Activated CD8-positive, alpha-beta memory T cell treated with anti-CD3 and anti-CD28 coated beads for 24 hours (primary cell): Measurements from ENCODE around the gene SMOC2.

Source experiments
- DNase-seq: peaks from one replicate; pipeline ENCODE4 v3.0.0-alpha.2; 2020

SMOC2 gene

DNA sequence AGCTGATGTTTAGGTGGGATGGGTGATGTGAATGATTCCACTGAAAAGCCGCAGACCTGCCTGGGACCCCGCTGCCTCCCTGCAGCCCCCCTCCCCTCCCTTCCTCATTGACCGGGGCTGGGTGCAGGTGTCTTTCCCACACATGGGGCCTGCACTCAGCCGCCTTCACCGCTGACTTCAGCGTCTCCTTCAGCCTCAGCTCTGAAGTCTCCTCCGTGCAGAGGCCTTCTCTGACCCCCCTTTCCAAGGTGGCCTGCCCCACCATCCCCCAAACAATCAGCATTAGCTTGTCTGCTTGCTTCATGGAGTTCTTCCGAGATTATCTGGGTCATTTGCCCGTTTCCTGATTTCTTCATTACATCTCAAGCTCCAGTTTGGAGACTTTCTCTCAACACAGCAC is 140.7 kb downstream of the SMOC2 start:
- DNase-seq: no peak

- DNase-seq: no peak
These were observed 141.6 kb downstream of the SMOC2 start for GRCh38 chr6:168582571-168582981.

DNA sequence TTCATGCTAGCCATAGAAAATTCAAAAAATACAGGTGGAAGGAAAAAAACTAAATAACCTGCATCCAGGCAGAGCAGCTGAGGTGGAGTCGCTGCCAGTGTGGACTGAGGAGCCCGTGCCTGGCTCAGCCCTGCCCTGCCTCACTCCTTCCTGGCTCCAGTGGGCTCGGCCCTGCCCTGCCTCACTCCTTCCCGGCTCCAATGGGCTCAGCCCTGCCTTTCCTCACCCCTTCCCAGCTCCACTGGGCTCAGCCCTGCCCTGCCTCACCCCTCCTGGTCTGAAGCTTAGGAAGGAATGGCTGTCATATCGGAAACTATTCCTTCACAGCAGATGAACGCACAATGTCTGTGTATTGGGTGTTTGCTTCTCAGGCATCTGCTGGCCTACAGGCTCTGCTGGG is 142.1 kb downstream of the SMOC2 start:
- DNase-seq: no peak

DNA sequence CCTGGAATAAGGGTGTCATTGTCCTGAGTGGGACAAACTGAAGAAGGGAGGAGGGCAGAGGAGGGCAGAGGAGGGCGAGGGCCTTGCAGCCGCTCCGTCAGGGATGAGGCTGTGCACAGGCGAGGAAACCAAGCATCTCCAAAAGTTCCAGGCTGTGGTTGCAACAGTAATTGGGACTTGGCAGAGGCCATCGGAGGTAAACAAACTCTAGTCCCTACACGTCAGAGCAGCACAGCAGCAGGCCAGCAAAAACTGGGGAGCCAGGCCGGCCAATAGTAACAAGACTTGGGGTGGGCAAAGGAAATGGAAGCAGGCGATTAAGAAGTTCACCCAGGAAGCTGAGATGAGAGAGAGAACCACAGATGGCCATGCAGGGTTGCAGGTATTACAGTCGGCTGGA is 142.8 kb downstream of the SMOC2 start:
- DNase-seq: no peak

- no peak for DNase-seq
These were observed 143.3 kb downstream of the SMOC2 start for GRCh38 chr6:168584249-168584648.

DNA sequence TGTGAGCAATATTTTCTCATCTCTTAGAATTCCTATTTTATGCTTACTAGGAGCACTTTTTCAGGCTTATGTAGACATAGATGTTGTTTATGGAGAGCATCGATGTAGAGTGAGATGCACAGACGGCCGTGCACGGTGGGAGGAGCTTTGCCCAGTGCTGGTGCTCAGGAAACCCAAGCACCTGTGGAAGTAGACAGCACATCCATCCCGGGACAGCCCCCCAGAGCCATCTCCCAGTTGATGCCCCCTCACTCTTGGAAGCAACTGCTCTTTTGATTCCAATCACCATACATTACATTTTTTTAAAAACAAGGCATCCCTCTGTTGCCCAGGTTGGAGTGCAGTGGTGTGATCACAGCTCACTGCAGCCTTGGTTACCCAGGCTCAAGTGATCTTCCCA is 143.7 kb downstream of the SMOC2 start:
- DNase-seq: no peak

DNA sequence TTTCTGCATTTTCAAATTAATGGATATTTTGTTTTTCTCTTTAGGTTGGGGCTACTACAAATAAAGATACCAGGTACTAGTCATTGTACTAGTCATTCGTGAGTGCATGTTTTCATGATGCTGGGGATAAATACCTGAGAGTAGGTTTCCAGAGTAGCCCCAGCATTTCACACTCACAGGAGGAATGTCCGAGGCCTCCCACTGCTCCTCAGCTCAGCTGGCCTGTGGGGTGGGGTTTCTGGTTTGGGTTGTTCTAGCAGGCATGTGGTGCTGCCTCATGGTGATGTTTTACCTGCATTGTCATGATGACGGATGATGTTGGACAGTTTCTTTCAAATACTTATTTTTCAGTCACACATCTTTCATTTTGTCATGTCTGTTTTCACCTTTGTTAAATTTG is 144.5 kb downstream of the SMOC2 start:
- DNase-seq: no peak

DNA sequence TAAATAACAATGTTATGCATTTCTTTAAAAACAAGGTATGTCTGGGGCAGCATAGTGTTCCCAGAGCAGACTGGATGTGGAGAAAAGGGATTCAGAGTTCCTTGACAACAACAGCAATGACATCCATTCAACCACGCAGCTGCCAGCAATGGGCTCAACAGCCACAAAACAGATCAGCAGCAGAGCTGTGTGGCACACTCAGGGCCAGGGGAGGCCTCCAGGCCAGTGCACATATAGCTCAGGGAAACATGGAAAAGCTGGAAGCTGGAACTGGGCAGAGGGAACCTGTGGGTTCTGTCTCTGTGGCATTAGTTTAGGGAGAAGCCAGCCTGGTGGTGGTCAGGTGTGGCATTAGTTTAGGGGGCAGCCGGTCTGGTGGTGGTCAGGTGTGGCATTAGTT is 148.3 kb downstream of the SMOC2 start:
- no peak for DNase-seq

GRCh38 chr6:168590406-168590805 is 149.4 kb downstream of the SMOC2 start:
- DNase-seq: no peak

GRCh38 chr6:168596344-168596743 is 155.4 kb downstream of the SMOC2 start:
- DNase-seq: no peak

- no peak for DNase-seq
These were observed 156.5 kb downstream of the SMOC2 start for GRCh38 chr6:168597471-168597875.

- DNase-seq: no peak
These were observed 157.5 kb downstream of the SMOC2 start for GRCh38 chr6:168598251-168599117.

DNA sequence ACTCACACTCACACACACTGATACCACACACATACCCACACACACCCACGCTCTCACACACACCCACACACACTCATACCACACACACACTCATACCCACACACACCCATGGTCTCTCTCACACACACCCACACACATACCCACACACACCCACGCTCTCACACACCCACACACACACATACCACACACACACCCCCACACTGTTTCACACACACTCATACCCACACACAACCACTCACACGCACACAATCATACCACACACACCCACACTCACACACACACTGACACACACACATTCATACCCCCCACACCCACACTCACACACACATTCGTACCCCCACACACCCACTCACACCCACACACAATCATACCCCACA is 158.1 kb downstream of the SMOC2 start:
- no peak for DNase-seq

DNA sequence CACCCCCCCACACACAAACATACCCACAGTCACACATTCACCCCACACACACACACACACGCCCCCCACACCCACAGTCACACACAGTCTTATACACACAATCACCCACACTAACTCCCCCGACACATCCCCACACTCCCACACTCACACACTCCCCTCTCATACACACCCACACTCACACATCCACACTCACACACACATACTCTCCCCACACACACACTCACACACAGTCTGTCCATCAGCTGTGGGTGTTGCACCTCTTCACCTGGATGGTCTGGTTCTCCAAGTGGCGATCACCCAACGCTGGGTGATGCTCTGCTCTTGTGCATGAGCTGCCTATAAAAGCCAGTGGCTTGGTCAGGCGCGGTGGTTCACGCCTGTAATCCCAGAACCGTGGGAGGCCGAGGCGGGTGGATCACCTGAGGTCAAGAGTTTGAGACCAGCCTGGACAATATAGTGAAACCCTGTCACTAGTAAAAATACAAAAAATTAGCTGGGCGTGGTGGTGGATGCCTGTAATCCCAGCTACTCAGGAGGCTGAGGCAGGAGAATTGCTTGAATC is 158.9 kb downstream of the SMOC2 start:
- DNase-seq: no peak

GRCh38 chr6:168600381-168600780 is 159.4 kb downstream of the SMOC2 start:
- no peak for DNase-seq

GRCh38 chr6:168601111-168601510 is 160.1 kb downstream of the SMOC2 start:
- no peak for DNase-seq

GRCh38 chr6:168601546-168601945 is 160.6 kb downstream of the SMOC2 start:
- no peak for DNase-seq

DNA sequence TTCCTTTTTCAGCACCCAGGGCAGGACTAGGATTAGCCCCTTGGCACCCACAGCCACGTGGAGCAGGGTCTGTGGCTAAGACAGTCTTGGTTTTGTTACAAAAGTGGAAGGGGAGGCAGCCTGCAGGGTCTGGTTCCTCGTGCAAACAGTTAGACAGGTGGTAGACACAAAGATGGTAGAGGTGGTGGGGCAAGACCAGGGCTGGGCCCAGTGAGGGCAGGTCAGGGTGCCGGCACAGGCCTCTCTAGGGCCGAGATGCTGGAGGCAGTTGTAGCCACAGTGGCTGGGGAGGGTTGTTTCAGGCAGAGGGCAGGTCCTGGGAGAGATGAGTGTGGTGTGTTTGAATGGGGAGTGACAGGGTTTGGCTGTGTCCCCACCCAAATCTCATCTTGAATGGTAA is 161.6 kb downstream of the SMOC2 start:
- no peak for DNase-seq

- DNase-seq: no peak
These were observed 162.2 kb downstream of the SMOC2 start for GRCh38 chr6:168603234-168603633.

DNA sequence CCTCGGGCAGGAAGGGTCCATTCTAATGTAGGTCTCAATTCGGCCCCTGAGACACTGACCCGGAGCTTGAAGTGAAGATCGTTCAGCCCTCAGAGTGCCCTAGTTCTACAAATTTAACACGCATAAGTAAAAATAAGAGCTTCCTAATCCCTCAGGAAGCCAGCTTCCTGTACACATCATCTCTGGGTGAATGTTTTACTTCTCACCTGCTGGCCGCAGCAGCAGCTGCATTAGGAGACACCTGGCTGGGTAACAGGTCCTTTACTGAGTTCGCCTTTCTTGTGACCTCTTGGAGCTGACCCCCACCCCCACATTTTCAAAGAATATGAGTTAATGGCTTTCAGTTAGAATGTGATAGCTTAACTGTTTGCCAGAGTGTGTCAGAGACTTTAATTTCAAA is 165.0 kb downstream of the SMOC2 start:
- no peak for DNase-seq

GRCh38 chr6:168606722-168607121 is 165.7 kb downstream of the SMOC2 start:
- no peak for DNase-seq

DNA sequence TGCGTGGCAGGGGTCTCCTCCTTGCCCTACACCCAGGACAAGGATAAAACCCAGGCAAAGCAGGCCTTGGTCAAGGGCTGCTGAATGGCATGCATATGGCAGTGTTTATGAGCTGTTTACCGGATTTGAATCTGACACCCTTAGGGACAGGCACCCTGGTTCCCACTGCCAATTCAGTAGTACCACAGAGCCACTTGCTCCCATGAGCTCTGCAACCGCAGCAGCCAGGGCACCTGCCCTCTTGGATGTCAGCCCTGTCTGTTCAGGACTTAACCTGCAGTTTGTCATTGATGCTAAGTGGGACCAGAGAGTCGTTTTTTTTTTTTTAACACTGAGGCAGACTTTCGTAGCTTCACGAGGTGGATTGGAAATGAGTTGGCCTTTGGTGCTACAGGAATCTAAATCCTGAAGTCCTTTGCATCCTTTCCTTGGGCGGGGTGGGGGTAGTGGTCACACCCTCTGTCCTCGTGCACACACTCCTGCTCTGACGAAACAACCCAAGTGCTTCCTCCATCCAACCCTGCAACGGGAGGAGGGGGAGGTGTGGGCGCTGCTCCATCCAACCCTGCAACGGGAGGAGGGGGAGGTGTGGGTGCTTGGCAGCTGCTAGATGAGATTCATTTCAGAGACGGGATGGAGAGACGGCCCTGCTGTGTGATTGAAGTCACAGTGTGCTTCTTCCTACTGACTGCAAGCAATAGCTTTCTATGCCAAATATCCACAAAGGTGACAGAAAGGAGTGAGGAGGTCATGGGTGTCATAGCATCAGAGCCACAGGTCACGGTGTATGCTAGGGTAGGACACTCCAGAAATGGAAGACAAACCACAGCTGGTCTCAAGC is 166.5 kb downstream of the SMOC2 start:
- no peak for DNase-seq

GRCh38 chr6:168608113-168608400 is 167.1 kb downstream of the SMOC2 start:
- no peak for DNase-seq

- no peak for DNase-seq
These were observed 168.2 kb downstream of the SMOC2 start for GRCh38 chr6:168609026-168609685.
